DOHH2 (cell line): ENCODE data around the gene ITGA11.

Experiments used
- CTCF ChIP-seq: fragments of 200-600 bp; sonication (generic); IDR thresholded peaks from one replicate; pipeline ENCODE4 v1.5.1; 2014; ENCODE audit warnings: antibody characterized with exemption, mild to moderate bottlenecking, low read depth, low read length; ENCODE audit not compliant: poor library complexity, severe bottlenecking
- EZH2phosphoT487 ChIP-seq: fragments of 200-600 bp; sonication (generic); IDR thresholded peaks from 2 replicates; pipeline ENCODE4 v1.6.1; 2017; ENCODE audit warnings: borderline replicate concordance, mild to moderate bottlenecking, antibody characterized with exemption, low read length, moderate library complexity, mixed read lengths

- TF ChIP-seq CTCF (no peak), EZH2phosphoT487 (no peak)
Observed at GRCh38 chr15:68335655-68336054, 96.3 kb downstream of the ITGA11 start.
